DMS153 treated with DMSO at 0.1 percent for 48 hours (cell line): Measurements from ENCODE around the gene DENND1A.

Source experiments
- DNase-seq: peaks from one replicate; lab custom pipeline; 2025; ENCODE audit not compliant: unreplicated experiment; lab: John Stamatoyannopoulos, UW

The DENND1A gene

GRCh38 chr9:123775289-123776284 lies 154.3 kb downstream of the DENND1A start:
- DNase-seq = no peak

- DNase-seq = no peak
Observed at GRCh38 chr9:123773783-123774182, 156.1 kb downstream of the DENND1A start.

- no peak for DNase-seq
Observed at GRCh38 chr9:123772967-123773366, 157.0 kb downstream of the DENND1A start.

- no peak for DNase-seq
Observed at GRCh38 chr9:123772374-123772773, 157.6 kb downstream of the DENND1A start.

- DNase-seq = no peak
Observed at GRCh38 chr9:123771690-123772089, 158.2 kb downstream of the DENND1A start.

- DNase-seq = no peak
Observed at GRCh38 chr9:123769719-123770118, 160.2 kb downstream of the DENND1A start.

- no peak for DNase-seq
Observed at GRCh38 chr9:123763910-123764588, 165.9 kb downstream of the DENND1A start.

GRCh38 chr9:123761905-123762605 lies 167.9 kb downstream of the DENND1A start:
- no peak for DNase-seq

GRCh38 chr9:123757960-123758359 lies 172.0 kb downstream of the DENND1A start:
- no peak for DNase-seq

- no peak for DNase-seq
Observed at GRCh38 chr9:123757547-123757946, 172.4 kb downstream of the DENND1A start.

- no peak for DNase-seq
Observed at GRCh38 chr9:123756484-123757106, 173.3 kb downstream of the DENND1A start.

- no peak for DNase-seq
Observed at GRCh38 chr9:123753669-123754258, 176.2 kb downstream of the DENND1A start.

GRCh38 chr9:123753016-123753415 lies 176.9 kb downstream of the DENND1A start:
- no peak for DNase-seq

- no peak for DNase-seq
Observed at GRCh38 chr9:123749580-123750202, 180.2 kb downstream of the DENND1A start.

- no peak for DNase-seq
Observed at GRCh38 chr9:123746765-123747164, 183.2 kb downstream of the DENND1A start.

- DNase-seq = no peak
Observed at GRCh38 chr9:123745933-123746332, 184.0 kb downstream of the DENND1A start.

- no peak for DNase-seq
Observed at GRCh38 chr9:123745451-123745850, 184.5 kb downstream of the DENND1A start.

- DNase-seq = no peak
Observed at GRCh38 chr9:123743737-123744136, 186.2 kb downstream of the DENND1A start.

- no peak for DNase-seq
Observed at GRCh38 chr9:123742009-123742767, 187.7 kb downstream of the DENND1A start.
